DMS 273 (cell line): Measurements from ENCODE around the gene IGFBP6.

ENCODE experiments used
- DNase-seq: peaks from one replicate; lab custom pipeline; 2025; ENCODE audit not compliant: unreplicated experiment; lab: John Stamatoyannopoulos, UW

IGFBP6 gene, protein sequence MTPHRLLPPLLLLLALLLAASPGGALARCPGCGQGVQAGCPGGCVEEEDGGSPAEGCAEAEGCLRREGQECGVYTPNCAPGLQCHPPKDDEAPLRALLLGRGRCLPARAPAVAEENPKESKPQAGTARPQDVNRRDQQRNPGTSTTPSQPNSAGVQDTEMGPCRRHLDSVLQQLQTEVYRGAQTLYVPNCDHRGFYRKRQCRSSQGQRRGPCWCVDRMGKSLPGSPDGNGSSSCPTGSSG

GRCh38 chr12:53097564-53098353 is at the start of gene IGFBP6:
Gene IGFBP6 (plus strand): TSS chr12:53097667. CDS start chr12:53097718, 51 bp downstream.
- peak; percentile 68 for DNase-seq

- DNase-seq = peak; percentile 81
Observed at GRCh38 chr12:53048033-53048779, 49.3 kb upstream of the IGFBP6 start.

DNA sequence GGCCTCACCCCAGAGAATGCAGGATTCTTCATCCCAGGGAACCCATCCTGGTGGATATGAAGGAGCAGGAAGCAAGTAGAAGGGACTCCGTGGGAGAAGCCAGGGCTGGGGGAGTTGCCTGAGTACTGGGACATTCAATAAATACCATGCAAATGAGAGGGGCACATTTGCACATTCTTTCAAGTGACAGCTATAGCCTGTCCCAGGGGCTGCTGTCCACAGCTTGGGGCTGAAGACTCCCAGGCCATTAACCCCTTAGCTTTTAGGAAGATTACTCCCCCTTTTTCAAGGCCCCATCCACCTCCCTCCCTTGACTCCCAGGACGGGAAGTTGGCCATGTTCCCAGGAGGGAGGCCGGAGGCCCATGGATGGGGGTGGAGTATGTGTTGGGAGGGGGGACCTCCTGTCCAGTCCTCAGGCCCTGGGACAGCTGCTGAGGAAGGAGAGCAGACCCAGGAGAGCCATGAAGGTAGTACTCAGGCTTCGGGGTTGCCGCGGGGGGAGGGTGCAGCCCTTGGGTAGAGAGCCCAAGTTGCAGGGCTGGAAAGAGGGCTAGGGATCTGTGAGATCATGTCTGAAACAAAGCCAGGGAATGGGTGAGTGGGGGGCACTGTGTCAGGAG is 48.6 kb upstream of the IGFBP6 start:
- peak; percentile 61 for DNase-seq

DNA sequence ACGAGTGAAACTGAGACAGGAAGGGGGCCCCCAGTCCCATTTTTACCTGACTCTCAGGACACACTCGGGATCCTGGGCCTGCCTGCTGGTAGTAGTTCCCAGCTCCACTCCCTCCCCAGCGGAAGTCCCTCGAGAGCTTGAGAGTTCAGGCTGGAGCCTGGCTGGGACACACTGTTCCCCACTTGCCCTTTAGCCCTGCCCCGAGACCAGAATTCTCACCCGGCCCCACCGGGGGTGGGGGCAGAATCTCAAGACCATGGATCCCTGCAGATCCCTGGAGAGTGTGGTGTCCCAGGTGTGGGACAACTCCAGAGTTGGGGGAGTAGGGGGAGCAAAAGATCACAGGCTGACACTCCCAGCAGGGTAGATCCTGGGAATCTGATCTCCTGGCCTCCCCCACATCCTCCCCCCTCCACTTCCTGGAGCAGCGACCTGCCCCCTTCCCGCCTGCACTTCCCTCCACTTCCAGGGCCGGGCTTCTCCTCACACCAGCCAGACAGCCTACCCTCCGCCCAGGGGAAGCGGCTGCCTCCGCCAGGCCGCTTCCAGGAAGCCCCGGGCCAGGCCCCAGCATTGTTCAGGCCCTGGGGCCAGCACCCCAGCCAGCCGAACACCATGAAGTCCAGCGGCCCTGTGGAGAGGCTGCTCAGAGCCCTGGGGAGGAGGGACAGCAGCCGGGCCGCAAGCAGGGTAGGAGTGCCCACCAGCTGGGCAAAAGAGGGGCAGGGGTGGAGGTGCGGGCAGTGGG is 47.7 kb upstream of the IGFBP6 start, which contains the start of gene TNS2:
Gene TNS2 (plus strand): TSS at position 495 of the 748 bp plus-strand sequence. CDS start 121 bp downstream, at position 616.
- DNase-seq = peak; percentile 70

DNA sequence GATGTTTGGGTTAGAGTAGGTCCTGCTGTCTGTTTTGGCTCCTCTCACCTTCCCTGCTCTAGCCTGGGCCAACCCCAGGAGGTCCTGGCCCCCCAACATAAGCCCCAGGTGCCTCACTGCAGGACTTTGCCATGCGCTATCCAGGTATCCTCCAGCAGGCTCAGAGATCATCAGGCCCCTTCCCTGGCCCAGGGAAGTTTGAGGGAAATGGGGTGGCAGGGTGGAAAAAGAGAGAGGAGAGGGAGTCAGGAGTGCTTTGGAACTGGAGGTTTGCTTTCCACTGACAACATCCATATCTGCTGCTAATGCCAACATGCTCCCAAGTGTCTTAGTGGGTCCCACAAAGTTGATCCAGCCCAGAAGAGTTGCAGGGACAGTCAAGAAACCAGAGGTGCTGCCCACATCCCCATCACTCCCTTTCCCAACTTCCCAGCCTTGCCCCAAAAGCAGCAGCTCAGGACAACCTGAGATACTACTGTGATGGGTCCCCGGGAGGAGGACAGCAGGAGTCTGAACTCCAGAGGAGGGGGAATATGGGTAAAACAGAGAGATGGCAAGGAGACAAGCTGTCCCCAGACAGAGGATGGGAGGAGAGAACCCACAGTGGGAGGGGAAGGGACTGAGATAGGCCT is 46.9 kb upstream of the IGFBP6 start:
- DNase-seq = no peak

GRCh38 chr12:53051058-53051880 is 46.2 kb upstream of the IGFBP6 start:
- DNase-seq = peak; percentile 40

DNA sequence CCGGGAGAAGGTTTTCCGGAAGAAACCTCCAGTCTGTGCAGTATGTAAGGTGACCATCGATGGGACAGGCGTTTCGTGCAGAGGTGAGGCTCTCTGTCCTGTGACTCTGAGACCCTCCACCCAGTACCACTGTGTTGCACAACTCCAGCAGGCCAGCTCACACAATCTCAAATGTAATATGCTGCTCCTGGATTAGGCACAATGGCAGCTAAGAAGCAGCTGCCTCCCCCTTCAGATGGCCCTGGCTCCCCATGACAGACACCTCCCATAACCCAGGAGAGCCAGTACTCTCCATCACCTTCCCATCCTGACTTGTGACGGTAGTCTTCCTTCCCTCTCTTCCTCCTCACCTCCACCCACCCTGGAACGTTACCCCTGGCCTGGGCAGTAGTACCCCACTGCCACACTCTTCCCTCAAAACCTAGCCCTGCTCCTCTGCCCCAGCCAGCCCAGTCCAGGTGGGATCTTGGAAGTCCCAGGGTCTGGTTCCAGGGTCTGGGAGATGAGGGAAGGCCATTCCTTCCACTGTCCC is 45.5 kb upstream of the IGFBP6 start:
- no peak for DNase-seq

GRCh38 chr12:53052419-53053217 is 44.8 kb upstream of the IGFBP6 start:
- DNase-seq = peak; percentile 36

DNA sequence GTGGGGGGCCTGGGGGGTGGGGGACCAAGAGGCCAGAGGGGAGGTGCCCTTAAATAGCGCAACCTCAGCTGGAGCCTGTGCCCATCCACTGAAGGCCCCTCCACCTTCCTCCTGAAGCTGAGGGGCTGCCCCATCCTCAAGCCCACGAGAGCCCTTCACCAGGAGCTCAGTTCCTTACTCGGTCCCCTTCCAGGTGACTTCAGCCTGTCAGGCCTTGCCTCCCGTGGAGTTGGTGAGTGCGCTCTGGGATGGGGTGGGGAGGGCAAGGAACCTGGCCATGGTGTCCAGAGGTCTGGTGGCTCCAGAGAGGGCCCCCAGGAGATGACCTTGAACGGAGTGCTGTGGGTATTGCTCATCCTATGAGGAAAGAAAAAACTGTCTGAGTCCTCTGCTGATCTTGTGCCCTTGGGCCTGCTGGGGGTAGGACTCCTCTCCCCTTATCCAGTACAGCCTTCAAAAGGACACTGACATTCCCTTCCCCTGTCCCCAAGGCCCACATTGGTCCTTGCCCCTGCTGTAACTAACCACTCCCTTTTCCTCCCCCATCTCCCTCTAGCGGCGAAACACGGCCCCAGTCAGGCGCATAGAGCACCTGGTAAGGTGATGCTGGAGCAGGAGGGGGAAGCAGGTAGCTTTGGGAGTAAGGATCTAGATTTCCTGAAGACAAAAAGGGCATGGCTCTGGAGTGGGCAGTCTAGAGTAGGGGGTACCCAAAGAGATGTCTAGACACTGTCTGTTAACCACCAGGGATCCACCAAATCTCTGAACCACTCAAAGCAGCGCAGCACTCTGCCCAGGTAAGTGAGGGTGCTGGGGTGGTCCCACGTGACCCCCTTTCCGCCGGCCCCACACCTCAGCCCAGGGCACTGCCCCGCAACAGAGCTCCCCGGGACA is 44.0 kb upstream of the IGFBP6 start:
- peak; percentile 36 for DNase-seq

DNA sequence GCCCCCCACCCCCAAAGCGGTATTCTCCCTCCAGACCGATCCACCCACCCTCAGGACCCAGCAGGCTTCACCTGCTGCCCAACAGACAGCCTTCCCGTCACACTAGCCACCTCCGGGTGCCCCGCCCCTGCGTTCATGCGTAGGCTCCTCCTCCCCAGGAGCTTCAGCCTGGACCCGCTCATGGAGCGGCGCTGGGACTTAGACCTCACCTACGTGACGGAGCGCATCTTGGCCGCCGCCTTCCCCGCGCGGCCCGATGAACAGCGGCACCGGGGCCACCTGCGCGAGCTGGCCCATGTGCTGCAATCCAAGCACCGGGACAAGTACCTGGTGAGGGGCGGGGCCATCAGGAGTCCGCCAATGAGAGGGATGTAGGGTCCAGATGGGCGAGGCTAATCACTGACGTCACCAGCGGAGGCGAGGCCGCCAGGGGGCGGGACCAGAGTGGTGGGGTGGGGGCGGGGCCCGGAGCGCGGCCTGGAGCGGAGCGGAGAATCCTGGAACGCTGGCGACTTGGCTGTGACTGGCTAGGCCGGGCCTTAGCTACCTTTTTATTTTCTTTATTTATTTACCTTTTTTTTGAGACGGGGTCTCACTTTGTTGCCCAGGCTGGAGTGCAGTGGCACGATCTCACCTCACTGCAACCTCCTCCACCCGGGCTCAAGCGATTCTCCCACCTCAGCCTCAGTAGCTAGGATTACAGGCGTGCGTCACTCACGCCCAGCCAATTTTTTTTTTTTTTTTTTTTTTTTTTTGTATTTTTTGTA is 43.2 kb upstream of the IGFBP6 start:
- DNase-seq = peak; percentile 95

DNA sequence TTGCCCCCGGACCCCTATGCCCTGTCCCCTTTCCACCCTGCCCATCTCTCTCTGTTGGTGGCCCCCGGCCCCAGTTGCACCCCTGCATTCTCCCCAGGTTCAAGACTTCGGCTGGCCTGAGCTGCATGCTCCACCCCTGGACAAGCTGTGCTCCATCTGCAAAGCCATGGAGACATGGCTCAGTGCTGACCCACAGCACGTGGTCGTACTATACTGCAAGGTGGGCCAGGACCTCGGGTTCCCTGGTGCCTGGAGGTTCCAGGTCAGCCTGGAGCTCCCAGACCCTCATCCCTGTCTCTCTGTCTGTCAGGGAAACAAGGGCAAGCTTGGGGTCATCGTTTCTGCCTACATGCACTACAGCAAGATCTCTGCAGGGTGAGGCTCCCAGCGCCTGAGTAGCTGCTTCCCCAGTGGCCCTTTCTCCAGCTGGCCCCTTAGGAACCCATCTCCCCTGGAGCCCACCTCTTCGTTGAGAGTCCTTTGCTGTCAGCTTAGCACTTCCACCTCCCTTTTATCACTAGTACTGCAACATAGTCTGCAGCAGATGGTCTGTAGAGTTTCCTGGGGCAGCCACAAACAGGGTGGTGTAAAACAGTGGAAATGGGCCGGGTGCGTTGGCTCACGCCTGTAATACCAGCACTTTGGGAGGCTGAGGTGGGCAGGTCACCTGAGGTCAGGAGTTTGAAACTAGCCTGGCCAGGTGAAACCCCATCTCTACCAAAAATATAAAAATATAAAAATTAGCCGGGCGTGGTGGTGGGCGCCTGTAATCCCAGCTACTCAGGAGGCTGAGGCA is 41.8 kb upstream of the IGFBP6 start:
- peak; percentile 27 for DNase-seq

GRCh38 chr12:53056296-53056695 is 41.2 kb upstream of the IGFBP6 start:
- DNase-seq = no peak

- no peak for DNase-seq
Observed at GRCh38 chr12:53056901-53057300, 40.6 kb upstream of the IGFBP6 start.

DNA sequence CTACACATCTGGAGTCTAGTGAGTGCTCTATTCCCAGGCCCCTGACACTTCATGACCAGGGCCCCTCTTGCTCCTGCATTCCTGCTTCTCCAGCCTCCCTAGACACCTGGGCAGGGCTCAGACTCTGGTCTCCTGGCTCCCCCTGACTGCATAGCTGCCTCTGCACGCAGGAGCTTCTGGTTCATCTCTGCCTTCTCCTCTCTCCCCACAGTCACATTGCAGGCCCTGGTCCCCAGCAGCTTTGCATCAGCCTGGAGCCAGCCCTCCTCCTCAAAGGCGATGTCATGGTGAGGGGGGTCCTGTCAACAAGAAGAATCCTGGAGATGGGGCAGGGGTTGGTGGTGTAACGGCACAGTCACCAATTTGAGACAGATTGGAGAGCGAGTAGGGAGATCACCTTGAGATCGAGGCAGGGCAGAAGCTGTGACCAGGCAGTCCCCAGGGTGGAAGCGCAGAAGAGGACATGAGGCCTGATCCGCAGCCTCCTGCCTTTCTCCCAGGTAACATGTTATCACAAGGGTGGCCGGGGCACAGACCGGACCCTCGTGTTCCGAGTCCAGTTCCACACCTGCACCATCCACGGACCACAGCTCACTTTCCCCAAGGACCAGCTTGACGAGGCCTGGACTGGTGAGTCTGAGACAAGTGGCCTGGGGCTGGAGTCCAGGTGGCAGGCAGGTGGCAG is 39.5 kb upstream of the IGFBP6 start:
- DNase-seq = no peak
